HL-60/S4 (cell line): ENCODE measurements around the gene GKN2.

ENCODE experiments used
- in situ Hi-C: fragments of 300-500 bp; cut with MboI; formaldehyde crosslinking; loops from 2 replicates; pipeline ENCODE4 v1.14.3; 2022; ENCODE audit warnings: low sequenced_read_pairs

The GKN2 gene

GRCh38 chr2:68925295-68925896 lies 27.3 kb downstream of the GKN2 start:
- in situ Hi-C loops: loop anchor here (10.0 kb wide), 1 partner anchor 451 kb away; no protein-coding TSS in a partner anchor

DNA sequence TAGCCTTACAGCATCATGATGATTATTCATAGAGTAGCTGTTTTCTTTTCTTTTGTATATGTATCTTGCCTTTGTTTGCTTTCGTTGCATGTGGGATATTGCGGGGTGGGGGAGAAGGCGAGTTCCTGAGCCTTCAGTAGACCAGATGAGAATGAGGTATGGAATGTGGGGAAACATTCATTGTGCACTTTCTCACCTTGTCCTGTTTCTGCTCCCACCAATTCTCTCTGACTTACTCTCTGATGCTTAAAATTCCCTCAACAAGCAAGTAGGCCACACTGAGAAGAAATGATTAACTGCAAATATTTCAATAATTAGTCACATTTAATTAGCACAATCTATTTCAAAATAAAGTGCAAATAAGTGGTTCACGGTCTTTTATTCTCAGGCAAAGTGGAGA lies 31.0 kb downstream of the GKN2 start:
- in situ Hi-C loops: loop anchor here (10.0 kb wide), 1 partner anchor 447 kb away; no protein-coding TSS in a partner anchor

GRCh38 chr2:68920481-68921170 lies 32.1 kb downstream of the GKN2 start:
- in situ Hi-C loops: loop anchor here (10.0 kb wide), 1 partner anchor 446 kb away; no protein-coding TSS in a partner anchor

GRCh38 chr2:68918497-68918896 lies 34.2 kb downstream of the GKN2 start:
- in situ Hi-C loops: loop anchor here (5.0 kb wide), 1 partner anchor 211 kb away; no protein-coding TSS in a partner anchor

DNA sequence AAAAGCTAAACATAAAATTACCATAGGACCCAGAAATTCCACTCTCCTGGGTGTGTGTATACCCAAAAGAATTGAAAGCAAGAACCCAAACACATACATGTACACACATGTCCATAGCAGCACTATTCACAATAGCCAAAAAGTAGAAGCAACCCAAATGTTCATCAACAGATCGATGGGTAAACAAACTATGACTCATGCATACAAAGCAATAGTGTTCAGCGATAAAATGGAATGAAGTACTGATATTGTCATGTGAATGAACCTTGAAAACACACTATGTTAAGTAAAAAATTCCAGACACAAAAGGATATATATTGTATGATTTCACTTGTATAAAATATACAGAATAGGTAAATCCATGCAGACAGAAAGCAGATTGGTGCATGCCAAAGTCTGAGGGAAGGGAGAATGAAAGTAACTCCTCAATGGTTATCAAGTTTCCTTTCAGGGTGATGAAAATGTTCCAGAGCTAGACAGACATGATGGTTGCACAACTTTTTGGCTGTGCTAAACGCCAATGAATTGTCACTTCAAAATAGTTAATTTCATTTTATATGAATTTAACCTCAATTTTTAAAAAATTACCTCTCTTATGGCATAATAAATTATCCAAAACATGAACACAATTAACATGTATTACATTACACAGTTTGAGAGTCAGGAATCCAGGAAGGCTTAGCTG lies 35.5 kb downstream of the GKN2 start:
- in situ Hi-C loops: loop anchor here (5.0 kb wide), 1 partner anchor 210 kb away; no protein-coding TSS in a partner anchor

DNA sequence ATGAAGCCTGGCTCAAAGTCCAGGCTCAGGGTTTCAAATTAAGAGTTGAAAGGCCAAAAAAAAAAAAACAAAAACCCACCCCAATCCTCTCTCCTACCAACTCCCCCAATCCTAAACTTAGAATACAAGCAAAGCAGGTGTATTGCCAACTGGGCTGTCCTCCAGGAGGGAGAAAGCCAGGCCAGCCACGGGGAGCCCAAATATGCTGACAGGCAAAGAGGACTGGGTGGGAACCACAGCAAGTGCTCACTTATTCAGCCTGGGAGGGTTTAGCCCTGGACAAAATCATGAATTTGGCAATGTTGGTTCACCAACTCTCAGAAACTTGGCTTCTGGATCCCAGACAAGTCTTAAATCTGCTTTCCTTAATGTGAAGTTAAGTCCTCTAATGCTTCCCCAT lies 36.5 kb downstream of the GKN2 start:
- in situ Hi-C loops: loop anchor here (5.0 kb wide), 1 partner anchor 209 kb away; no protein-coding TSS in a partner anchor

DNA sequence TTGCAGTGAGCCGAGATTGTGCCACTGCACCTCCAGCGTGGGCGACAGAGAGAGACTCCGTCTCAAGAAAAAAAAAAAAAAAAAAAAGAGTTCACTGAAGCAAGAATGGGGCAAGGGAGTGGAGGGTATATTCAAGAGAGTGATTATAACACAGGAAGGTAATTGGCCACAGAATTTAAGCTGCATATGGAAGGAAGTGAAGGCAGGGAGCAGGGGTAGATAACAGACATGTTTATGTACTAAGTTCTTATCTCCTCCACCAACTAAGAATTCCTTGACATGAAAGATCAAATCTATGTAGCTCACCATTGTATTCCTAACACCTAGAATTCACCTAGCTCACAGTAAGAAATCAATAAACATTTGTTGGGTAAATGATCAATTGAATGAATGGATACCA lies 37.3 kb downstream of the GKN2 start:
- in situ Hi-C loops: loop anchor here (5.0 kb wide), 1 partner anchor 208 kb away; no protein-coding TSS in a partner anchor

GRCh38 chr2:68913359-68913758 lies 39.3 kb downstream of the GKN2 start:
- in situ Hi-C loops: no loop called here

GRCh38 chr2:68912732-68913131 lies 40.0 kb downstream of the GKN2 start:
- in situ Hi-C loops: no loop called here

- in situ Hi-C loops: no loop called here
Measured at GRCh38 chr2:68912111-68912510, 40.6 kb downstream of the GKN2 start.

- in situ Hi-C loops: no loop called here
Measured at GRCh38 chr2:68911709-68912108, 41.0 kb downstream of the GKN2 start.

GRCh38 chr2:68911246-68911645 lies 41.4 kb downstream of the GKN2 start:
- in situ Hi-C loops: no loop called here

DNA sequence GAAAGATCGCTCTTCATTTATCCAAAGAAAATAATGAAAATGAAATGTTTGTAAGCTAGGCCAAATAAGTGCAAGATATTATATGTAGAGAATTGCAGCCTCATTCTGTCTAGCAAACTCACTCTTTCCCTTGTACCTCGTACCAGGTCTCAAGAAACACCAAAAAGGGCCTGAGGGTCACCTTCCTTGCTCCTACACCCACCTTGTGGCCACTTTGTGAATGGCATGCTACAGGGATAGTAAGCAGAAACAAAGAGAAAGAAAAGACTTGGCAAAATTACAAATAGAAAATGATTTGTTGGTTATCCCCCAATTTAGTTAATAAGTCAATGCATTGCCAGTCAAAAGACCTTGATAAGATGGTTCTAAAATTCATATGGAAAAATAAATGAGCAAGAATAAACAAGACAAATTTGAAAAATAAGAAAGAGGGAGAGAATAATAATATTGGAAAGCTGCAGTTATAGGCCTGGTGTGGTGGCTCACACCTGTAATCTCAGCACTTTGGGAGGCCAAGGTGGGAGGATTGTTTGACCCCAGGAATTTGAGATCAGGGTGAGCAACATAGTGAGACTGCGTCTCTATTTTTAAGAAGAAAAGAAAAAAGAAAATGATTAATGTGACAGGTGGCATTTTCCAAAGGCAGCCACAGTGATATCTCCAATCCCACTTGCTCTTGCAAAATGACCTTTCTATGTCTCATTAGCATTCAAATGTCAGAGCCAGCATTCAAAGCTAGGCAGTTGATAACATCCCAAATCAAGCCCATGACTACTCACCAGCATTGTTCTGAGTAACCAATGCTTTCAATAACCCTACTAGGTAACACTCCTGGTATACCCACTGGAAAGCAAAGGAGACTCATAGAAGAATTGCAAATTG lies 42.7 kb downstream of the GKN2 start:
- in situ Hi-C loops: no loop called here

DNA sequence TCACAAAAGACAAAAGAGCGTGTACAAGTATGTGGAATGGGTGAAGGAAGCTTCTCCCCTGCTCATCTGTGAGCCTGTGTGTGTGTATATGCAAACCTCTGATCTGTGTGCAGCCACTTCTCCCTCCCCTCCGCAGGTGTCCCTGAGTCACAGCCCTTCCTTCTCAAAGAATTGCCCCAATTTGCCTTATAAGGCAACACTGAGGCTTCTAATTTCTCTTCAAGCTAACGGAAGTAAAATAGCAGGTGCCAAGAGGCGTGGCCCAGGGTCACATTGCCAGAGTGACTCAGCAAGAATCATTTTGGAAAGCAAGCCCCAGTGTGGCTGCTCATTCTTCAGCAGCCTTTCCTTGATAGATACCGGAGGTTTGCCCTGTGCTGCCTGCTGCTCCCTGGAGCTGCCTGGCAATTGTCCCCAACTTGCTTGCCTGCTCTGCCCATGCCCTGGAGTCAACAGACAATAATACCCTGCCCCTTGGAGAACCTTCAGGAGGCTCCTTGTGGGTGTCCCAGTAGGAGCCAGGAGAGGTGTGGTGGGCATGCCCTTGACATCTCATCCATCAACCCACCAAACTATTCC lies 44.2 kb downstream of the GKN2 start:
- in situ Hi-C loops: no loop called here

GRCh38 chr2:68907920-68908253 lies 44.8 kb downstream of the GKN2 start:
- in situ Hi-C loops: no loop called here

- in situ Hi-C loops: no loop called here
Measured at GRCh38 chr2:68907232-68907919, 45.3 kb downstream of the GKN2 start.

- in situ Hi-C loops: no loop called here
Measured at GRCh38 chr2:68906716-68907115, 46.0 kb downstream of the GKN2 start.

DNA sequence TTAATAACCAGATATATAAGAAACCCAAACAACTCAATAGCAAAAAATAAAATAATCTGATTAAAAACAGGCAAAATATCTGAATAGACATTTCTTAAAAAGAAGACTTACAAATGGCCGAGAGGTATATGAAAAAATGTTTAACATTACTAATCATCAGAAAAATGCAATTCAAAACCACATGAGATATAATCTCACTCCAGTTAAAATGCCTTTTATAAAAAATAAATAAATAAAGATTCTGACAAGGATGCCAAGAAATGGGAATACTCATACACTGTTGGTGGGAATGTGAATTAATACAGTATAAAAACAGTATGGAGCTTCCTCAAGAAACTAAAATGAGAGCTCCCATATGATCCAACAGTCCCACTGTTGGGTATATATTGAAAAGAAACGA lies 47.6 kb downstream of the GKN2 start:
- in situ Hi-C loops: no loop called here

DNA sequence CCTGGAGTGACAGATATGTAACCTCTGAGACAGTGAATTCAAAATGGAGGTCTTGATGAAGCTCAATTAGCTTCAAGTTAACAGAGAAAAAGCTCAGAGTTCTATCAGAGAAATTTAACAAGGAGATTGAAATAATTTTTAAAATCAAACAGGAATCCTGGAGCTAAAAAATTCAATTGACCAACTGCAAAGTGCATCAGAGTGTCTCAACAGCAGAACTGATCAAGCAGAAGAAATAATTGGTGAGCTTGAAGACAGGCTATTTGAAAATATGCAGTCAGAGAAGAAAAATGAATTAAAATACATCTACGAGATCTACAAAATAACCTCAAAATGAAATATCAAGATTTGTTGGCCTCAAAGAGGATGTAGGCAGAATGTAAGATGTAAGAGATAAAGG lies 51.1 kb downstream of the GKN2 start:
- in situ Hi-C loops: no loop called here

- in situ Hi-C loops: no loop called here
Measured at GRCh38 chr2:68901199-68901514, 51.5 kb downstream of the GKN2 start.
